ENCODE results near the gene SHD. TPM values are rescaled to one million over a fixed set of nuclear protein-coding genes. Genes with fewer than 3 reads are reported as not detected.

Gene SHD
- polyA plus RNA-seq, 1 donor from 2014 or later: not detected

Other genes with a start within 250 kb of the SHD start
- gene ZBTB7A, start 212.4 kb upstream of the SHD start, polyA plus RNA-seq: 75.7 TPM
- 69.1 TPM for gene MAP2K2, start 155.1 kb upstream of the SHD start, polyA plus RNA-seq
- not detected for gene CREB3L3, start 125.6 kb upstream of the SHD start, polyA plus RNA-seq
- 4.8 TPM for gene SIRT6, start 96.7 kb upstream of the SHD start, polyA plus RNA-seq
- not detected for gene ANKRD24, start 96.6 kb upstream of the SHD start, polyA plus RNA-seq
- 24.2 TPM for gene EBI3, start 49.7 kb upstream of the SHD start, polyA plus RNA-seq
- gene YJU2, start 32.2 kb upstream of the SHD start, polyA plus RNA-seq: 45.6 TPM
- 1.9 TPM for gene TMIGD2, start 23.1 kb downstream of the SHD start, polyA plus RNA-seq
- 0.58 TPM for gene FSD1, start 25.3 kb downstream of the SHD start, polyA plus RNA-seq
- not detected for gene STAP2, start 59.6 kb downstream of the SHD start, polyA plus RNA-seq
- gene MPND, start 64.3 kb downstream of the SHD start, polyA plus RNA-seq: 9.7 TPM
- gene SH3GL1, start 121.3 kb downstream of the SHD start, polyA plus RNA-seq: 23.7 TPM
- 6.9 TPM for gene CHAF1A, start 123.4 kb downstream of the SHD start, polyA plus RNA-seq
- gene UBXN6, start 178.5 kb downstream of the SHD start, polyA plus RNA-seq: 7.0 TPM
- 31.9 TPM for gene HDGFL2, start 193.0 kb downstream of the SHD start, polyA plus RNA-seq
- 0.15 TPM for gene PLIN4, start 239.2 kb downstream of the SHD start, polyA plus RNA-seq

All from IgD-negative memory B cell (primary cell).